ENCODE data around the gene MSI2.

Gene MSI2

DNA sequence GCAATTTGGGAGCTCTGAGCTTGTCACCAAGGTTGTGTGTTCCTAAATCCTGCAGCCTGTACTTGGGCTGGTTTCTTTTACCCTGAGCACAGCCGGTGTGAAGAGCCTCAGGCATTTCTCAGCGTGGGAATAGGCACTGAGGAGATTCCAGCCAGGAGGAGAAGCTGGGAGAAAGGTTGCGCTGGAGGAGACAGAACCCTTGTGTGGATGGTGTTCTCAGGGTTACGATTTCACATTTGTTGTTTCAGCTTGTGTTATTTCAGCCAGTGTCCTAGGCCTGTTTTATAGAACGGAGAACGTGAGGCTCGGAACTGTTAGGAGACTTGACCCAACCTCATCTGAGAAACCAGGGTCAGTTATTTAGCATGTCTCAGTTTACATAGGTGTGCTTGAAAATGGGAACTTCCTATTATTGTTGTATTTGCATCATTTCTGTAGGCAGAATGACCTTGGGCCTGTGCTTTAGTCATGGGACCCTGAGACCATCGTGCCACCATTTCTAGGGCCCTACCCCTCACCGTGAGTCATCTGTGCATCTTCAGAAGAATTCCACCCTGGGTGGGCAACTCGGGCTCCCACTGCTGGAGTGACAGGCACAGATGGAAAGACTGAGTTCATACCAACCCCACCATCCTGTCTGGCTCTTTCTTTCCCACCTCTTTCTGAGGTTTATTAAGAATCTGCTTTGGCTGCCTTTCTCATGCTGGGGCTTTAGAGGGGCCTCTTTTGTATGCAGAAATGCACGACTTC, 134.9 kb downstream of the MSI2 start:
- TF ChIP-seq, protein P1, sequence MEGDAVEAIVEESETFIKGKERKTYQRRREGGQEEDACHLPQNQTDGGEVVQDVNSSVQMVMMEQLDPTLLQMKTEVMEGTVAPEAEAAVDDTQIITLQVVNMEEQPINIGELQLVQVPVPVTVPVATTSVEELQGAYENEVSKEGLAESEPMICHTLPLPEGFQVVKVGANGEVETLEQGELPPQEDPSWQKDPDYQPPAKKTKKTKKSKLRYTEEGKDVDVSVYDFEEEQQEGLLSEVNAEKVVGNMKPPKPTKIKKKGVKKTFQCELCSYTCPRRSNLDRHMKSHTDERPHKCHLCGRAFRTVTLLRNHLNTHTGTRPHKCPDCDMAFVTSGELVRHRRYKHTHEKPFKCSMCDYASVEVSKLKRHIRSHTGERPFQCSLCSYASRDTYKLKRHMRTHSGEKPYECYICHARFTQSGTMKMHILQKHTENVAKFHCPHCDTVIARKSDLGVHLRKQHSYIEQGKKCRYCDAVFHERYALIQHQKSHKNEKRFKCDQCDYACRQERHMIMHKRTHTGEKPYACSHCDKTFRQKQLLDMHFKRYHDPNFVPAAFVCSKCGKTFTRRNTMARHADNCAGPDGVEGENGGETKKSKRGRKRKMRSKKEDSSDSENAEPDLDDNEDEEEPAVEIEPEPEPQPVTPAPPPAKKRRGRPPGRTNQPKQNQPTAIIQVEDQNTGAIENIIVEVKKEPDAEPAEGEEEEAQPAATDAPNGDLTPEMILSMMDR (conservative IDR thresholded peaks at IDR 0.05; ENCODE audit: low read length): no peak
- no peak for TF ChIP-seq EZH2phosphoT487 (IDR thresholded peaks at IDR 0.05; ENCODE audit: borderline replicate concordance)
- Histone ChIP-seq H3K9me2 (replicated peaks; ENCODE audit: low read depth, low read length) (no peaks in the 10 kb centered on the region), H3K9me3 (ENCODE audit: insufficient read depth, low read depth, low read length) (0 out of 2 replicates have a peak, but pooled peaks cover 9% of the 10 kb centered on the region), H4K20me1 (ENCODE audit: insufficient read depth, low read length, poor library complexity, severe bottlenecking) (peaks cover 63% of the 10 kb centered on the region), H3F3A (ENCODE audit: low read depth) (no peaks in the 10 kb centered on the region), H3K79me2 (ENCODE audit: insufficient read depth, low read length) (peaks cover 97% of the 10 kb centered on the region), H2AFZ (ENCODE audit: low read length) (no peak overlapping the region), H3K27me3 (ENCODE audit: insufficient read depth, low read length, poor library complexity, severe bottlenecking) (no peaks in the 10 kb centered on the region), H3K4me2 (ENCODE audit: low read depth, low read length, poor library complexity, severe bottlenecking) (no peak overlapping the region), H3K4me1 (ENCODE audit: insufficient read depth, low read length, poor library complexity, severe bottlenecking) (peaks cover 10% of the 10 kb centered on the region), H3K4me3 (ENCODE audit: low read length, poor library complexity, severe bottlenecking) (no peak overlapping the region), H3K9ac (ENCODE audit: low read depth, low read length, poor library complexity, severe bottlenecking) (no peak overlapping the region), H3K36me3 (ENCODE audit: insufficient read depth, low read length) (peaks cover 85% of the 10 kb centered on the region)

DNA sequence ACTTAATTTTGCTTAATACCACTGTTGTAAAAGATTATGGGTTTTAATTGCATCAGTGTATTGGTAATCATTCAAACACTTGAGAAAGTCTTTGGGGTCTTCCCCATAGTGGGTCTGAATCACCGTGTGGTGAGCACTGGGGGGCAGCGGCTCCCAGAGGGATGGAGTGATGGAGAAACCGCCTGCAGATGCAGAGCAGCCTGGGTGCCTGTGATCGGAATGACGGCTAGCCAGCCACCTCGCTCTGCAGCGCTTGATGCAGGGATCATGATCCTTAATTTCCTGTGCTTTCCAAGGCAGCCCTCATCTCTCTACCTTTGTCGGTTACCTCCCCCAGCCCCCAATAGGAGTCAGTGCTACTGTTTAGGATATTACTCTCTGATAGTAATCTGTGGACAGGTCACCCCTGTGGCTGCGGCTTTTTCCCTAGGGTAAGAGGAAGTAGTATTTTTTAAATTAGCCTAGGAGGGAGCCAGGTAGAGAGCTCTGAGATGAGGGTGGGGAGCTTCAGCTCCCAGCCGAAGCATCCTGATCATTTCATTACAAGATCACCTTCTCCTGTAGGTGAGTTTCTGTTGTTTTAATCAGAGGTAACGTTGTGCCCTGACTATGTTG, 135.6 kb downstream of the MSI2 start:
- 0 out of 2 replicates have a peak, but pooled peaks cover 9% of the 10 kb centered on the region for H3K9me3 ChIP-seq (ENCODE audit: insufficient read depth, low read depth, low read length)
- no peaks in the 10 kb centered on the region for H3F3A ChIP-seq (ENCODE audit: low read depth)
- H3K9me2 ChIP-seq (replicated peaks; ENCODE audit: low read depth, low read length): no peaks in the 10 kb centered on the region
- H4K20me1 ChIP-seq (ENCODE audit: insufficient read depth, low read length, poor library complexity, severe bottlenecking): peaks cover 67% of the 10 kb centered on the region
- H2AFZ ChIP-seq (ENCODE audit: low read length): no peak overlapping the region
- H3K4me3 ChIP-seq (ENCODE audit: low read length, poor library complexity, severe bottlenecking): no peak overlapping the region
- peaks cover 97% of the 10 kb centered on the region for H3K79me2 ChIP-seq (ENCODE audit: insufficient read depth, low read length)
- no peaks in the 10 kb centered on the region for H3K27me3 ChIP-seq (ENCODE audit: insufficient read depth, low read length, poor library complexity, severe bottlenecking)
- H3K9ac ChIP-seq (ENCODE audit: low read depth, low read length, poor library complexity, severe bottlenecking): no peak overlapping the region
- H3K4me2 ChIP-seq (ENCODE audit: low read depth, low read length, poor library complexity, severe bottlenecking): no peak overlapping the region
- TF ChIP-seq, protein P1 (conservative IDR thresholded peaks at IDR 0.05; ENCODE audit: low read length): no peak
- no peak for TF ChIP-seq EZH2phosphoT487 (IDR thresholded peaks at IDR 0.05; ENCODE audit: borderline replicate concordance)
- H3K36me3 ChIP-seq (ENCODE audit: insufficient read depth, low read length): peaks cover 85% of the 10 kb centered on the region
- H3K4me1 ChIP-seq (ENCODE audit: insufficient read depth, low read length, poor library complexity, severe bottlenecking): peaks cover 10% of the 10 kb centered on the region

GRCh38 chr17:57393368-57393767, 137.0 kb downstream of the MSI2 start:
- 0 out of 2 replicates have a peak, but pooled peaks cover 5% of the 10 kb centered on the region for H3K9me3 ChIP-seq (ENCODE audit: insufficient read depth, low read depth, low read length)
- H3K9me2 ChIP-seq (replicated peaks; ENCODE audit: low read depth, low read length): no peaks in the 10 kb centered on the region
- H3K4me2 ChIP-seq (ENCODE audit: low read depth, low read length, poor library complexity, severe bottlenecking): no peak overlapping the region
- H3K36me3 ChIP-seq (ENCODE audit: insufficient read depth, low read length): peaks cover 86% of the 10 kb centered on the region
- no peak overlapping the region for H2AFZ ChIP-seq (ENCODE audit: low read length)
- peaks cover 97% of the 10 kb centered on the region for H3K79me2 ChIP-seq (ENCODE audit: insufficient read depth, low read length)
- H3K4me1 ChIP-seq (ENCODE audit: insufficient read depth, low read length, poor library complexity, severe bottlenecking): peaks cover 3% of the 10 kb centered on the region
- no peaks in the 10 kb centered on the region for H3F3A ChIP-seq (ENCODE audit: low read depth)
- H3K4me3 ChIP-seq (ENCODE audit: low read length, poor library complexity, severe bottlenecking): no peak overlapping the region
- TF ChIP-seq, protein P1 (conservative IDR thresholded peaks at IDR 0.05; ENCODE audit: low read length): no peak
- TF ChIP-seq EZH2phosphoT487 (IDR thresholded peaks at IDR 0.05; ENCODE audit: borderline replicate concordance): no peak
- H4K20me1 ChIP-seq (ENCODE audit: insufficient read depth, low read length, poor library complexity, severe bottlenecking): peaks cover 60% of the 10 kb centered on the region
- H3K27me3 ChIP-seq (ENCODE audit: insufficient read depth, low read length, poor library complexity, severe bottlenecking): no peaks in the 10 kb centered on the region
- H3K9ac ChIP-seq (ENCODE audit: low read depth, low read length, poor library complexity, severe bottlenecking): no peak overlapping the region
